Kidney epithelial cell (primary cell): ENCODE data around the gene FBXW9. TPM values are rescaled to one million over a fixed set of nuclear protein-coding genes. Genes with fewer than 3 reads are reported as not detected.
"Not testable (repeated sequence)": the region's sequence is repeated elsewhere in the genome, so short reads cannot be mapped to it uniquely, and the experiment has no call there.

Experiments
- DNase-seq: peaks from one replicate; pipeline ENCODE4 v3.0.0-alpha.2; 2010; ENCODE audit warnings: low read depth
- H3K27me3 ChIP-seq: 2 replicates; pipeline ENCODE4 v1.6.0; 2011; ENCODE audit warnings: low read length; ENCODE audit not compliant: control insufficient read depth, insufficient read depth
- H3K36me3 ChIP-seq: 2 replicates; pipeline ENCODE4 v1.5.1; 2011; ENCODE audit warnings: low read length; ENCODE audit not compliant: control insufficient read depth, insufficient read depth
- H3K4me3 ChIP-seq: 2 replicates; pipeline ENCODE4 v1.5.1; 2011; ENCODE audit warnings: low read depth, mild to moderate bottlenecking, control low read depth, low read length
- total RNA-seq: library from RNA; depleted of rRNA; stranded (reverse); fragments of >200 nt; gene quantifications from 2 replicates; pipeline ENCODE4 v1.2.3, GENCODE V29; 2015
- TF ChIP-seq, protein P1 (sequence below): IDR thresholded peaks from 2 replicates; pipeline ENCODE4 v1.5.1; 2011; ENCODE audit warnings: mild to moderate bottlenecking, moderate library complexity, low read length, control low read depth, inconsistent platforms; ENCODE audit not compliant: insufficient read depth, poor library complexity, severe bottlenecking

The FBXW9 gene
- total RNA-seq, 1 donor from 2014 or later: 19.0 TPM

DNA sequence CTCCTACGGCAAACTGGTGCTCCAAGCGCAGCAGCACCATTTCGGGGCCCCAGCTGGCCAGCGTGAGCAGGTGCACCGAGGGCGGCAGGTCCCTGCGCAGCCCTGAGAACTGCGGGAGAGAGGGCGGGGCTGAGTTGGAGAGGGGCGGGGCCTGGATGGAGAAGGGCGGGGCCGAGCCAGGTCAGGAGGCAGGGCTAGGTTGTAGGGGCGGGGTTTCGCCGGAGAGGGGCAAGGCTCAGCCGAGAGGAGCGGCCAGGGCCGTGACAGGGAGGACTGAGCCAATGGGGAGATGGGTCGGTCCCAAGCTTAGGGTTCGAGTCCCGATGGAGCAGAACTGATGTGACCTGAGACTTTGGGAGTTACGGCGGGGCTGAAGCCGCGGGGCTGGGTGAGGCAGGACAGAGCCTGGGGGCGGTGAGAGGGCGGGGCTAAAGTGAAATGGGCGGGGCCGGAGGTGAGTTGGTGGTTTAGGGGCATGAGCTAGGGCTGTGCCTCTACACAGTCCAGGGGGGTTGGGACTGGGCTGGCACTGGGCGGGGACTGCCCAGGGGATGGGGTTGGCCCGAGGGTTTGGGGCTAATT is 48.9 kb downstream of the FBXW9 start:
- Histone ChIP-seq H3K4me3 (peak overlapping the region; percentile 22), H3K27me3 (no peaks in the 10 kb centered on the region), H3K36me3 (no peaks in the 10 kb centered on the region)
- TF ChIP-seq, protein P1, sequence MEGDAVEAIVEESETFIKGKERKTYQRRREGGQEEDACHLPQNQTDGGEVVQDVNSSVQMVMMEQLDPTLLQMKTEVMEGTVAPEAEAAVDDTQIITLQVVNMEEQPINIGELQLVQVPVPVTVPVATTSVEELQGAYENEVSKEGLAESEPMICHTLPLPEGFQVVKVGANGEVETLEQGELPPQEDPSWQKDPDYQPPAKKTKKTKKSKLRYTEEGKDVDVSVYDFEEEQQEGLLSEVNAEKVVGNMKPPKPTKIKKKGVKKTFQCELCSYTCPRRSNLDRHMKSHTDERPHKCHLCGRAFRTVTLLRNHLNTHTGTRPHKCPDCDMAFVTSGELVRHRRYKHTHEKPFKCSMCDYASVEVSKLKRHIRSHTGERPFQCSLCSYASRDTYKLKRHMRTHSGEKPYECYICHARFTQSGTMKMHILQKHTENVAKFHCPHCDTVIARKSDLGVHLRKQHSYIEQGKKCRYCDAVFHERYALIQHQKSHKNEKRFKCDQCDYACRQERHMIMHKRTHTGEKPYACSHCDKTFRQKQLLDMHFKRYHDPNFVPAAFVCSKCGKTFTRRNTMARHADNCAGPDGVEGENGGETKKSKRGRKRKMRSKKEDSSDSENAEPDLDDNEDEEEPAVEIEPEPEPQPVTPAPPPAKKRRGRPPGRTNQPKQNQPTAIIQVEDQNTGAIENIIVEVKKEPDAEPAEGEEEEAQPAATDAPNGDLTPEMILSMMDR: no peak
- no peak for DNase-seq

DNA sequence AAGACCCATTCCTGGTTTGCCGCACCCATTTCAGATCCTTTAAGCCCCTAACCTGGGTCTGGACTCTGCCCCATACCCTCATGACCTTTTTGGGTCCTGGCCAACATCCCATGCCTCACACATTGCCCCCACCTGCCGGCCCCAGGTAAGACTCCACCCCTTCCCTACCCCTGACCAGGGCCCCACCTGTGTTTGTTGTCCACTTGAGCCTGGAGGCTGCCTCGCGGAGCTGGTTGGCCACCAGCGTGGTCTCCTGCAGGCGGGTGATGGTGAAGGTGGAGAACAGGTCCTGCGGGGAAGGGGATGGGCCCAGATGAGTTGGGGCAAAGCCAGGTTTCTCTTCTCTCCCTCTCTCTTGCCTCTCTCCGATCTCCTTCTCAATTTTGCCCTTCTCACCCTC is 49.4 kb downstream of the FBXW9 start:
- Histone ChIP-seq H3K36me3 (no peaks in the 10 kb centered on the region), H3K27me3 (no peaks in the 10 kb centered on the region), H3K4me3 (no peak overlapping the region)
- TF ChIP-seq, protein P1: no peak
- no peak for DNase-seq

DNA sequence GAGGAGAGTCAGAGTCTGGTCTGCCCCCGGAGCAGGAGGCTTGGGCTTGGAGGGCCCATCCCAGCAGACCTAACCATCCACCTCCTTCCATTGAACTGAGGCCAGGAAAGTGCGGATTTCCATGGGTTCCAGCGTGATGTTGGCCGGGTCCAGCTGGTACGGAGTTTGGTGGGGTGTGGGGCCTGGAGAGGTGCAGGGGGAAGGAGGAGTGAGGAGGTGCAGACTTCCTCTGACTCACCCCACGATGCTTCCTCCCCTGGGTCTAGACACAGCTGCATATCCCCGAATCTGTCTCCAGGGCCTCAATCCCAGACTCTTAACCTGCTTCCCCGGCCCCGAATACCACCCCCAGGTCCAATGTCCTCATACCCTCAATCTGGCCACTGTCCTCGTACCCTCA is 49.9 kb downstream of the FBXW9 start:
- TF ChIP-seq, protein P1: no peak
- DNase-seq: no peak
- Histone ChIP-seq H3K27me3 (no peaks in the 10 kb centered on the region), H3K4me3 (no peak overlapping the region), H3K36me3 (no peaks in the 10 kb centered on the region)

DNA sequence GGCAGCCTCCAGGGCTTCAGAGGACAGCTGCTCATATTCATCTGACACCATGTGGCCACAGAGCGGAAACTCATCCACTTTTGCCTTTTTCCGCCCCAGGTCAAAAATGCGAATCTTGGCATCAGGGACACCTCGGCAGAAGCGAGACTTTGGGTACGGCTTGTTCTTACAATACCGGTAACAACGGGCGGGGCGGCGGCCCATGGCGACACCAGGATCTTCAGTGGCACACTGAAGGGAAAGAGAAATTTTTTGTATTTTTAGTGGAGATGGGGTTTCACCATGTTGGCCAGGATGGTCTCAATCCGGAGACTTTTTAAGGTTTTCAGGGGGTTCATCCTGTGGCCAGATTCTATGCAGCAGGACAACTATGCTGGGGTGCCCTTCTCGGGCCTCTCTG is 52.7 kb downstream of the FBXW9 start:
- not testable (repeated sequence) for H3K27me3 ChIP-seq, H3K36me3 ChIP-seq, DNase-seq, H3K4me3 ChIP-seq

DNA sequence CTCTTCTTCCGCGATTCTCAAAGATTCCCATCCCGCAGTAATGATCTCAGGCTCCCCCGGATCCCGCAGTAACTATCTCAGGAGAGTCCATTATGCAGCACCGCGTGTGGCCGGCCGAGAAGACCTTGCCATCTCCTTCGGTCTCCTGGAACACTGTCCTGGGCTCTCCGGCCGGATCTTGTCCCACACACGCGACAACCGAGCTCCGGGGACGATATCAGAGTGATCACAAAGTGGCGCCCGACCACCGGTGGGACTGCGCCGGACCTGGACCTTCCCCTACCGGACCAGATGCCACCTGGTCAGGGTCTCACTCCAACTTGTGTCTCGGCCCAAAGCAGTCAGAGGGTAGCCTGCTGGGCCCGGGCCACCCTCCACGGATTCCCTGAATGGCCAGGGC is 53.9 kb downstream of the FBXW9 start:
- Histone ChIP-seq H3K4me3 (no peak overlapping the region), H3K36me3 (no peaks in the 10 kb centered on the region), H3K27me3 (no peaks in the 10 kb centered on the region)
- TF ChIP-seq, protein P1: no peak
- no peak for DNase-seq

DNA sequence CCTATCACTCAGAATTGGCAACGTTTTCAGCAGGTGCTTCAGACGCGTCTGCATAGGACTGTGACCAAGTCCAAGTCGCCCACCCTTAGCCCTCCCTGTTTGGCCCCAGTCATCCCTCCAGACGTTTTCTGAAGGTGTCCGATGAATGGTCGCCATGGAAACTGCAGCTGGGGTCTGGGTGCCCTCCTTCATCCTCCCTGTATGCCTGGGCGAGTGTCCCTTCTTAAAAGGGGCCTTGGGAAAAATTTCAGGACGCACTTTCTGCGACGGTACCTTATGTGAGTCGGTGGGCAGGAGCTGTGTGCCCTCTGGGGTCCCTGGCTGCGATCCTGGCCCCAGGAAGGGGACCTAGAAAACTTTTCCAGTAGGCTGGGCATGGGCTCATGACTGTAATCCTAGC is 55.0 kb downstream of the FBXW9 start:
- H3K36me3 ChIP-seq: no peaks in the 10 kb centered on the region
- H3K4me3 ChIP-seq: no peak overlapping the region
- no peaks in the 10 kb centered on the region for H3K27me3 ChIP-seq
- TF ChIP-seq, protein P1: no peak
- DNase-seq: no peak
